HG02840 (cell line): Measurements from ENCODE around the gene LAPTM5.

Experiments used
- ATAC-seq: cut with Tn5 transposase; IDR thresholded peaks from one replicate; pipeline ENCODE4 v1.9.1; 2021; ENCODE audit warnings: mild to moderate bottlenecking, moderate library complexity, moderate number of reproducible peaks; ENCODE audit not compliant: unreplicated experiment, low FRiP score

LAPTM5 gene

DNA sequence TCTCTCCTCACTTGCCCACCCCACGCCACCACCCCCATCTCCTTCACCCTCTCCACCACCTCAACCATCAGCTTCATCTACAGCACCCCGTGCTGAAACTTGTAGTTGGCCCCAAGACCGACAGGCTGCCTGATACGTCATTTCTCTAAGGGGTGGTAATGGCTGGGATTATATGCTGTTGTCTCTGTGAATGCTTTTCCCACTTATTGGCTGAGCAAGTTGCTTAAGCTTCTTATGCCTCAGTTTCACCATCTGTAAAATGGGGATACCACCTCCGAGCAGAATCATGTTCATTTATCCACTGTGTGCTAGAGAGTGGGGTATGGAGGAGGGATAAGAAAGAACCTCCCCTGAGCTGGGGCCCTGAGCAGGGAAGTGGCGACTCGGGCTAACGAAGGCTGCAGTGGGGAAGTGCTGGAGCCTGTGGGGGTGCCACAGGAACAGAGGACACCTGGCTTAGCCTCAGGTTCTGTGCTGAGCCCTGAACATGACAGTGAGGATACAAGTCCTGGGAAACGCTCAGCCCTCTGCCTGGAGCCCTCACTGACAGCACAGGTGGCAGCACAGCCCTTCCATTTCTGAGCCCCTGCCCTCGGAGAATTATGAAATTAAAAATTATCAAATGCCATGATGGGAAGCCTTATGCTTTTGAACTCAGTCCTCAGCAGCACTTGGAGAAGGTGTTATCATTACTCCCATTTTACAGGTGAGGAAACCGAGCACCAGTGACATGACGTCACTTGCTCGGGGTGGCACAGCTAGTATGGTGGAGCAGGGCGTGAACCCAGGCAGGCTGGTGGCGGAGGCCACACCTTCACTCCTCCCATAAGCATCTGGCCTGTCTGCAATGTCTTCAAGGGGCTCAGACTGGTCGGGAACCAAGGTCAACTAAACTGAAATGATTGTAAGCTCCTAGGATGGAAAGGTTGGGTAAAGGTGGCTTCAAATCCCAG lies 37.0 kb downstream of the LAPTM5 start:
- no peak for ATAC-seq

DNA sequence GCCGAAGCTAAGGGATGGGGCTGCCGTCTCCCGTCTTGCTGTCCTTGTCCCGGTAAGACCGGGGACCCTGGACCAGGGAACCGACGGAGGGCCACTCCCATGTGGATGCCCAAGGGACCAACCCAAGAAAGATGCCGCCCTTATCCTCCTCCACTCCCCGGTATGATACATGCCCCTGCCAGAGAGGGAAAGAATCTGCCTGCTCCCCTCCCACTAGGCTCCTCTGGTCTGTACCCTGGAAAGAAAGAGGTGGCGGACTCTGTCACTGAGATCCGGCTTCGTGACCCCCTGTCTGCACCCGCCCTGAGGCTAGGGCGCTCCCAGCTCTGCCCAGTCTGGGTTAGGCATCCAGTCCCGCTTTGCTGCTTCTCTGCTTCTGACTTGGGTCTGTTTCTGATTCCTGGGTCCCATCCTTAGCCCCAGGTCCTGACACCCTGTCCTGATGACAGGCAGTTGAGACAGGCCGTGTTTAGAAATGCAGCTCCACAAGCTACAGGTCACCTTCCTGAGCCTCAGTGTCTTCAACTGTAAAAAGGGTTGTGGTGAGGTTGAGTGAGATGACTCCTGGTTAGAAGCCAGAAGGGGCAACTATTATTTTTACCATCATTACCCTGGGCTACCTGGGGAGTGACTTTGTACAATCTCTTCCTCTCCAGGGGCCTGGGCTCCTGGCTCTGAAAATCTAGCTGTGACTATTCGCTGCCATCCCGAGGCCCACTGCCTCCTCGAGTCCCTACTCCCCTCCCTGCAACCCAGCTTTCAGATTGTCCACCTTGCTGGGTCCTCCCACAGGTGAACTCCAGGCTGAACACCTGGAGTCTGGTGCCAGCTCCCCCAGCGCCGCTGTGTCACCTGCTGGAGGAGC lies 37.9 kb downstream of the LAPTM5 start:
- no peak for ATAC-seq

GRCh38 chr1:30718636-30719405 lies 38.8 kb downstream of the LAPTM5 start:
- ATAC-seq = peak; percentile 53

- peak; percentile 80 for ATAC-seq
These were observed 39.4 kb downstream of the LAPTM5 start for GRCh38 chr1:30718091-30718635.

DNA sequence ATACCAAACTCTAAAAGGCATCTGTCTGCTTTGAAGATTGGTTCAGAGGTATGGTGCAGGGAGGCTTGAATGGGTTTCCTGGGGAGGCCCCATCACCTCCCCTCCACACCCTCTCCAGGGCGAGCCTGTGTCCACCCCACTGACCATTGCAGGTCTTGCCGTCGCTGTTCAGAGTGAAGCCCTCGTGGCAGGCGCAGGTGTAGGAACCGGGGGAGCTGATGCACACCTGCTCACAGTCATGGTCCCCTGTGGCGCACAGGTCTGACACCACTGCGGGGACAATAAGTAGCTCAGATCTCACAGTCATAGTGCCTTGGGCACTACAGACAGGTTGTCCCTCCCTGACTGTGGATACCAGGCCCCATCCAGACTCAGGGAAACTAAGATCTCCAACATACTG lies 40.9 kb downstream of the LAPTM5 start:
- no peak for ATAC-seq

GRCh38 chr1:30715886-30716285 lies 41.7 kb downstream of the LAPTM5 start:
- no peak for ATAC-seq

DNA sequence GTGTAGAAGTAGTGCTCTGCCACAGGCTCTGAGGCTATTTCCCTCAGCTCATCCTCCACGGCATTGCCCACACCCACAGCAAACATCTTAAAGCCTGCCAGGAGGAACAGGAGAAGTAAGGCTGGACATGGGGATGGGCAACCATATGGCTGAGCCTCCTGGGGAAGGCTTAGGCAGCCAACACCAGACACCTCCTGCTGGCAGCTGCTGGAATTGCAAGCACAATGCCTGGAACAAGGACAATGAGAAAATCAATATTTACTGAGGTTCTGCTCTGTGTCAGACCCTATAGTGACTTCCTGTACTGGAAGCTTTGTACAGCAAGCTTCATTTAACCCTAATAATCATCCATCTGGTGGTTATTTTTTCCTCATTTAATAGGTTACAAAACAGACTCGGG lies 42.4 kb downstream of the LAPTM5 start:
- no peak for ATAC-seq

DNA sequence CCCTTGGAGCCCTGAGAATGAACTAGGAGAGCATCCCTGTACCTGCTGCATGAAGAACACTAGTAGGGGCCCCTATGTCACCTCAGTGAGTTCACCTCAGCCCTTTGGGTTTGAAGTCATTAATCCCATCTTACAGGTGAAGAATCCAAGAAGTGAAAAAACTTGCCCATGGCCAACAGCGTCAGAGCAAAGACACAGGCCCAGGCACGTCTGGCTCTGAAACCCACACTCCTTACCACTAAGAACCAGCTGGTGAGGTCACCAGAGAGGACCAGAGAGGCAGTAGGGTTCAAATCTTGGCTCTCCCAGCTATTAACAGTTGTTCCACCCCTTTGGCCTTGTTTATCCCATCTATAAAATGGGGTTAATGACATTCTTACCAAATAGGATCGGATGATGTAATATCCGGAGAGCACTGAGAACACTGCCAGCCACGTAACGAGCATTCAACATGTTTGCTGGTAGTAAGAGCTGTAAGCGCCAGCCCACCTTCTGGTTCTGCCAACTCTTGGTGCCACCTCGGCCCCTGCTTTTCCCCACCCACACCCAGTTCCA lies 43.0 kb downstream of the LAPTM5 start:
- no peak for ATAC-seq

GRCh38 chr1:30714025-30714424 lies 43.5 kb downstream of the LAPTM5 start:
- ATAC-seq = no peak

DNA sequence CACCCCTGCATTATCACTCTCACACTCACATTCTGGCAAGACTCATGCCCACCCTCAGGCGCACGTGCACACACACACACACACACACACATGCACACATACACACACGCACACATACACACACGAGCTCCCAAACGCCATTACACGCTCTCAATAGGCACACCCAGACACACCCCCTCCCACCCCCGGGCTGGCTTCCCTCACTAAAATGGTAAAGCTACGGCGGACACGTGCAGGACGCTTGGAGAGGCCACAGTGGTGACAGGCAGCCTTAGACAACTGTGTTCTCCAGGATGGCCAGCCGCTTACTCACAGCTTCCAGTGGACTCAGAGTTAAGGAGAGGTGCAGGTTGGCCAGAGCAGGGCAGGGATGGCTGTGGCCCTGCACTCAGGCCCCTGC lies 44.3 kb downstream of the LAPTM5 start:
- ATAC-seq = no peak

DNA sequence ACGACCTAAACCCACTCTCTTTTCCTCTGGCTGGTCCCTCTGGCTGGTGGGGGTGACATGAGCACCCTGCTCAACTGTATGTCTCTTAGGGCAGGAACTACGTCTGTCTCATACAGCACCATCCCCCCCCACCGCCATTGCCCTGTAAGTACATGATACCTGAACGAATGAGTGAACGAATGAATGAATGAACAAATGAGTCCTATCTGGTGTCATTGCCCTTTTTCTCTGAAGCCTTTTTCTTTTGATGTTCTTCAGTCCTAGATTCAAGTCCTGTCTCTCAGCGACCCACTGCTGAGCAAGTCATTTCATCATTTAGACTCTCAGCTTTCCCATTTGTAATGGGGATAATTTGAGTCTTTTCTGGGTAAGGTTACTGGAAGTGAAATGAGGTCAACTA lies 45.0 kb downstream of the LAPTM5 start:
- no peak for ATAC-seq

DNA sequence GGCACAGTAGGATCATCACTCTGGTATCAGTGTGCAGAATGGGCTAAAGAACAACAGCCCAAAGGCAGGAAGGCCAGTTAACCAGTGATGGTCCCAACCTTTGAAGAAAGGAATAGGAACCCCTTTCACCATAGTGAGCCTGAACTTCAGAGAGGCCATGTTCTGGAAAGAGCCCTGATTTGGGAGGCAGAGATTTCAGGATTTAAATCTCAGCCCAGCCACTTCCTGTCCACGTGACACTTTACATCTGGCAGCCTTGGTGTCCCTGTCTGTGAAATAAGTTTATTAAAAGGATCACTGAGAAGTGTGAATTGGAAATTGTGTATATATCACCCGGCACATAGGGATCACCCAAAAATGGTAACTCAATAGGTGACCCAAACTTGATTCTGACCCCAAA lies 47.2 kb downstream of the LAPTM5 start:
- ATAC-seq = no peak

DNA sequence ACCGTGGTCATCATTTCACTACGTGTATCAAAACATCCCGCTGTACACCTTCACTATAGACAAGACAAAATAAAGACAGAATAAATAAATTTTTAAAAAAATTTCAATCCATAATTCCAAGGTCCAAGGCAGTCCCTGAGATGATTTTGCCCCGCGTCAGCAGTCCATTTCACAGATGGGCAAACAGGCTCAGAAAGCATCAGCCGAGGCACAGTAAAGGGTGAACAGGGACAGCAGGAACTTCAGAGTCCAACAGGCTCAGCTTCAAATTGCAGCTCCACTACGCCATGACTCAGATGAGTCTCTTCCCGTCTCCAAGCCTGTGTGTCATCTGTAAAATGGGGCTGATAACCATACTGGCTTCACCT lies 49.2 kb downstream of the LAPTM5 start:
- ATAC-seq = no peak

GRCh38 chr1:30707412-30708360 lies 49.9 kb downstream of the LAPTM5 start:
- ATAC-seq = no peak

- no peak for ATAC-seq
These were observed 51.0 kb downstream of the LAPTM5 start for GRCh38 chr1:30706528-30706927.

GRCh38 chr1:30705698-30706097 lies 51.9 kb downstream of the LAPTM5 start:
- ATAC-seq = no peak

DNA sequence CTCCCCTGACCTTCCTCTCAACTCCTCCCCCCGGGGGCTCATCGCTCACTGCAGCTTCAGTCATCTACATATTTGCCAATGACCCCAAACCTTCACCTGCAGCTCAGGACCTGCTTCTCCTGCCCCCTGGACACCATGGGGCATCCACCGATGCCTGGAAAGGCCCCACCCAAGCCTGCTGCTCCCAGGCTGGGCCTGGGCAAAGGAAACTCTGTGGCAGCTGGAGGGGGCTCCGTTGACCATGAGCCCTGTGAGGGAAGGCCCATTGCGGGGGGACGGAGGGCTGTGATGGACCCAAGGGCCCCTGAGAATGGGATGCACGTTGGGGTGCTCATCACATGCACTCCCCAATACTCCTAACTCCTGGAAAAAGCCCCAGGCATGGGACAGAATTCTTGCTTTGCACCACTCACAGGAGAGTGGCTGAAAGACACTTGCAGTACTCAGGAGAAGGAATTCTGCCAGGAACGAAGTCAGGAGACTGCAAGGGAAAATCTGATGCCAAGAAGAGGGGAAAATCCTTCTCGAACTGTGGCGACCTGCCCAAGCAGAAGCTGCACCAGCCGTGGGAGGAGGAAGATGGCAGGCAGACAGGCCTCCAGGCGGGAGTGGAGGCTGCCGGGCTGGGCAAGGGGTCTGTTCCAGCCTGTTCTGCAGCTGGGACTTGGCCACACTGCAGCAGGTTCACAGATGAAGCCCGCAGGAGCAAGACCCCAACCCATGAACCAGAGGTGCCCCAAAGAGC lies 52.6 kb downstream of the LAPTM5 start:
- ATAC-seq = no peak

DNA sequence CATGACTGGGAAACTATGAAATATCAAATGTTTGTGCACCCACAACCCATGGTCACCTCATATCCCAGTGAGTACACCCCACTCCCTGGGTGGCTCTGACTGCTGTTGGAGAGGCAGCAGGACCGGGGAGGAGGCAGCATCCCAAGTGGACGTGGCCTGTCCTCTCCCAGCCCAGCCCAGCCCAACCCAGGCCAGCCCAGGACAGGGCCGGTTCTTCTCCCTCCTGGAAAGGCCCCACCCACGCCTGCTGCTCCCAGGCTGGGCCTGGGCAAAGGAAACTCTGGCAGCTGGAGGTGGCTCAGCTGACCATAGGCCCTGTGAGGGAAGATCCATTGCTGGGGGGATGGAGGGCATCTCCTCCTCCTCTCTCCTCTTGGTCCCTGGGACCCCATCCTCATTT lies 53.3 kb downstream of the LAPTM5 start:
- ATAC-seq = no peak
